Measurements from ENCODE around the gene RFTN1.

- TF ChIP-seq CTCF (IDR thresholded peaks at IDR 0.05), result no peak
- TF ChIP-seq EZH2 (IDR thresholded peaks at IDR 0.05; ENCODE audit: borderline replicate concordance, insufficient read depth, low read depth, low read length, poor library complexity, severe bottlenecking), result no peak
Observed at GRCh38 chr3:16406579-16406978, 106.9 kb downstream of the RFTN1 start.
